Prostate gland (tissue), 2 donors: Measurements from ENCODE around the gene CREB3L2.

Experiments used
- CTCF ChIP-seq, 4 experiments: fragments of 200-600 bp in 2 of 4; fragments of 450-650 bp in 2 of 4; sonication (generic) in 2 of 4; IDR thresholded peaks; 1 replicate in 3 of 4; 2 replicates in 1 of 4; pipeline ENCODE4 v1.5.1; 2016 to 2019; ENCODE audit warnings: antibody characterized with exemption in 4 of 4, mild to moderate bottlenecking in 2 of 4, moderate library complexity in 2 of 4
- POLR2A ChIP-seq: fragments of 450-650 bp; IDR thresholded peaks from one replicate; pipeline ENCODE4 v1.6.1; 2016; ENCODE audit warnings: antibody characterized with exemption, mild to moderate bottlenecking

DNA sequence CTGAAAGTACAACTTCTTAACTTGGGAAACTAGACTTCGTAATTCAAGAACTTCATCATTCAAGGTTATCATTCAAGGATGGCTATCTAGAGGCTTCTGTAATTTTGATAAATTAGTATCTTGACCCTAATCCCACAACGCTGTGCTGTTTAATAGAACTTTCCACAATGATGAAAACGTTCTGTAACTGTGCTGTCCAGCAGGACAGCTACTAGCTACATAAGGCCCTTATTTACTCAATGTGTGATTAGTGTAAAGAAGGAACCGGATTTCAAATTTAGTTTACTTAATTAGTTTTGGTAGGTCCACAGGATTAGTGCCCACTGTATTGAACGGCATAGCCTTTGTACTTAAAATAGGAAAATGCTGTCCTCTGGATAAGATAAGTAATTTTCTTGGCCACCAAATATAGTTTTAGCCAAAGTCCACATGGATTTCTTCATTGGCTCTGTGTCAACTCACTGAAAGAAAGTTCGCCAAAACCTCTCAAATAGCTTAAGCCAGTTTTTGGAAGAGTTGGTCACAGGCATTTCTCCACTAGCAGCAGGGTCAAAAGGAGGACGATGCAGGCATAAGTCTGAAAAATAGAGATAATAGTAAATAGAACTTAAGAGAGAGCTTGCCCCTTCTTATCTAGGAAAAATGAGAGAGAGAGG lies 172.4 kb downstream of the CREB3L2 start:
- TF ChIP-seq CTCF (IDR thresholded peaks at IDR 0.05) (no peak), POLR2A (no peak)
